Measurements from ENCODE around the gene MEGF11.

DNA sequence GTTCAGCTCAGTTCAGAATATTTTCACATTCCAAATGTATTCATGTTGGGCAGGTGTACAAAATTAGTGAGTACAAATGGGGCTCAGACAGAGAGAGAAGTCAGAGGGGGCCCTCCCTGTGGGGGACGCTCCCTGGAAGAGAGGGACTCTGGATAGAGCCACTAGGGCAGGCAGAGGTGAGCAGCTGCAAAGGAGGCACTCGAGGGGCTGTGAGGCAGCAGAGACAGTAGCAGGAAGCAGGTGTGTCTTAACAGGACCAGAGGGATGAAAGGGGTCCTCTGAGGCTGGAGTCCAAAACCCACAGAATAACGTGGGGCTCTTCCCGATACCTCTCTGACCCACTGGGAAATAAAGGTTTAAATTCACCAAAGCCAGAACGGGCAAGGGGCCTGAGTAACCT, 127.1 kb downstream of the MEGF11 start:
- TF ChIP-seq, protein P1, sequence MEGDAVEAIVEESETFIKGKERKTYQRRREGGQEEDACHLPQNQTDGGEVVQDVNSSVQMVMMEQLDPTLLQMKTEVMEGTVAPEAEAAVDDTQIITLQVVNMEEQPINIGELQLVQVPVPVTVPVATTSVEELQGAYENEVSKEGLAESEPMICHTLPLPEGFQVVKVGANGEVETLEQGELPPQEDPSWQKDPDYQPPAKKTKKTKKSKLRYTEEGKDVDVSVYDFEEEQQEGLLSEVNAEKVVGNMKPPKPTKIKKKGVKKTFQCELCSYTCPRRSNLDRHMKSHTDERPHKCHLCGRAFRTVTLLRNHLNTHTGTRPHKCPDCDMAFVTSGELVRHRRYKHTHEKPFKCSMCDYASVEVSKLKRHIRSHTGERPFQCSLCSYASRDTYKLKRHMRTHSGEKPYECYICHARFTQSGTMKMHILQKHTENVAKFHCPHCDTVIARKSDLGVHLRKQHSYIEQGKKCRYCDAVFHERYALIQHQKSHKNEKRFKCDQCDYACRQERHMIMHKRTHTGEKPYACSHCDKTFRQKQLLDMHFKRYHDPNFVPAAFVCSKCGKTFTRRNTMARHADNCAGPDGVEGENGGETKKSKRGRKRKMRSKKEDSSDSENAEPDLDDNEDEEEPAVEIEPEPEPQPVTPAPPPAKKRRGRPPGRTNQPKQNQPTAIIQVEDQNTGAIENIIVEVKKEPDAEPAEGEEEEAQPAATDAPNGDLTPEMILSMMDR (IDR thresholded peaks at IDR 0.05) = no peak
- TF ChIP-seq POLR2A (IDR thresholded peaks at IDR 0.05) = no peak
